Measurements from ENCODE around the gene UFSP1.
"Not testable (repeated sequence)": the region's sequence is repeated elsewhere in the genome, so short reads cannot be mapped to it uniquely, and the experiment has no call there.

- TF ChIP-seq CTCF (IDR thresholded peaks at IDR 0.05; ENCODE audit: poor library complexity); EZH2phosphoT487 (IDR thresholded peaks at IDR 0.05; ENCODE audit: low read depth, severe bottlenecking, unreplicated experiment): not testable (repeated sequence)
These were observed 34.6 kb downstream of the UFSP1 start for GRCh38 chr7:100854899-100855298.
